HCT116 (cell line): ENCODE measurements around the gene BAIAP2. TPM values are rescaled to one million over a fixed set of nuclear protein-coding genes. Genes with fewer than 3 reads are reported as not detected.

Source experiments
- ATAC-seq: fragments of 200-7000 bp; cut with Tn5 transposase; 2 replicates; pipeline ENCODE4 v1.9.1; 2020; ENCODE audit warnings: mild to moderate bottlenecking, moderate library complexity
- BruUV-seq: library from RNA; stranded (reverse); fragments of 400-500 nt; replicated peaks from 2 replicates; lab custom pipeline; 2021; lab: Mats Ljungman, UMichigan
- CTCF ChIA-PET: fragments of 300-600 bp; sonication (Branson Sonifier 250); formaldehyde crosslinking; loops from one replicate; lab custom pipeline; 2021; ENCODE audit warnings: antibody characterized with exemption; lab: Charles Lee
- POLR2A ChIA-PET: fragments of 300-600, 350-600 bp; sonication (Branson Sonifier 250); formaldehyde crosslinking; loops from one replicate; lab custom pipeline; 2021; ENCODE audit warnings: antibody characterized with exemption; lab: Charles Lee
- RAD21 ChIA-PET, 2 experiments: fragments of 300-600 bp; sonication (Branson Sonifier 250); formaldehyde crosslinking; loops; one replicate each; lab custom pipeline; 2023; ENCODE audit warnings: low total read pairs in 2 of 2; ENCODE audit not compliant: uncharacterized antibody in 2 of 2, unreplicated experiment in 2 of 2, low non-redundant PET in 1 of 2; lab: Charles Lee
- DNase-seq: peaks from one replicate; pipeline ENCODE4 v3.0.0-alpha.2; 2010; ENCODE audit warnings: low read depth, low spot score
- H2AFZ ChIP-seq: fragments of 200-600 bp; shearing (Covaris generic), sonication (generic); 2 replicates; pipeline ENCODE4 v1.6.1; 2017; ENCODE audit warnings: low read depth, mixed run types, mixed read lengths, antibody characterized with exemption, low read length; ENCODE audit not compliant: poor library complexity, severe bottlenecking
- H3K27ac ChIP-seq: 2 replicates; pipeline ENCODE4 v1.5.1; 2012; ENCODE audit warnings: low read depth, low read length
- H3K27me3 ChIP-seq: fragments of 200-600 bp; sonication (generic); 2 replicates; pipeline ENCODE4 v1.6.1; 2016; ENCODE audit warnings: mixed run types, low read length, mixed read lengths; ENCODE audit not compliant: insufficient read depth
- H3K36me3 ChIP-seq, 2 experiments: fragments of 200-500 bp in 1 of 2; fragments of 200-600 bp in 1 of 2; sonication (Bioruptor generic) in 1 of 2; sonication (generic) in 1 of 2; 2 replicates each; pipeline versions ENCODE4 v1.5.1 to v1.6.1; 2014 to 2016; ENCODE audit warnings: low read length in 2 of 2, inconsistent platforms in 1 of 2, mixed read lengths in 1 of 2, mixed run types in 1 of 2; ENCODE audit not compliant: insufficient read depth in 2 of 2, control insufficient read depth in 1 of 2
- H3K4me1 ChIP-seq, 2 experiments: fragments of 200-600 bp in 1 of 2; sonication (generic) in 1 of 2; 2 replicates each; pipeline versions ENCODE4 v1.5.1 to v1.6.1; 2012 to 2017; ENCODE audit warnings: low read length in 2 of 2, inconsistent platforms in 1 of 2, mild to moderate bottlenecking in 1 of 2, mixed read lengths in 1 of 2, mixed run types in 1 of 2, moderate library complexity in 1 of 2; ENCODE audit not compliant: insufficient read depth in 2 of 2, control insufficient read depth in 1 of 2
- H3K4me2 ChIP-seq: fragments of 200-600 bp; sonication (generic); 2 replicates; pipeline ENCODE4 v1.6.1; 2017; ENCODE audit warnings: mixed run types, low read length, mixed read lengths
- H3K4me3 ChIP-seq, 2 experiments: fragments of 200-600 bp in 1 of 2; sonication (generic) in 1 of 2; replicated peaks in 1 of 2; 2 replicates each; pipeline ENCODE4 v1.5.1; 2011 to 2016; ENCODE audit warnings: low read length in 2 of 2, control low read depth in 1 of 2, low read depth in 1 of 2, mild to moderate bottlenecking in 1 of 2, mixed read lengths in 1 of 2, mixed run types in 1 of 2
- H3K79me2 ChIP-seq: fragments of 200-600 bp; sonication (generic); 2 replicates; pipeline ENCODE4 v1.6.1; 2017; ENCODE audit warnings: mild to moderate bottlenecking, mixed run types, low read length, moderate library complexity, mixed read lengths; ENCODE audit not compliant: insufficient read depth
- H3K9ac ChIP-seq: fragments of 200-600 bp; sonication (generic); 2 replicates; pipeline ENCODE4 v1.6.1; 2016; ENCODE audit warnings: low read length, mixed read lengths
- H3K9me2 ChIP-seq: fragments of 200-600 bp; sonication (generic), shearing (Covaris generic); 2 replicates; pipeline ENCODE4 v1.6.1; 2017; ENCODE audit warnings: mixed run types, mild to moderate bottlenecking, moderate library complexity; ENCODE audit not compliant: insufficient read depth
- H3K9me3 ChIP-seq, 2 experiments: fragments of 200-500 bp in 1 of 2; fragments of 200-600 bp in 1 of 2; sonication (Bioruptor generic) in 1 of 2; sonication (generic) in 1 of 2; 2 replicates each; pipeline ENCODE4 v1.6.1; 2014 to 2017; ENCODE audit warnings: low read length in 2 of 2, mixed read lengths in 2 of 2, inconsistent platforms in 1 of 2, low read depth in 1 of 2, mild to moderate bottlenecking in 1 of 2, mixed run types in 1 of 2, moderate library complexity in 1 of 2; ENCODE audit not compliant: control insufficient read depth in 1 of 2, insufficient read depth in 1 of 2
- H4K20me1 ChIP-seq: fragments of 200-600 bp; sonication (generic), shearing (Covaris generic); 2 replicates; pipeline ENCODE4 v1.6.1; 2017; ENCODE audit warnings: mixed run types, mild to moderate bottlenecking, moderate library complexity; ENCODE audit not compliant: insufficient read depth
- CBX3 ChIP-seq: IDR thresholded peaks from 2 replicates; pipeline ENCODE4 v1.6.1; 2012; ENCODE audit warnings: low read depth
- EGR1 ChIP-seq: IDR thresholded peaks from 2 replicates; pipeline ENCODE4 v1.6.1; 2012; ENCODE audit warnings: low read depth
- ELF1 ChIP-seq: IDR thresholded peaks from 2 replicates; pipeline ENCODE4 v1.6.1; 2012; ENCODE audit warnings: low read depth, borderline replicate concordance
- EZH2 ChIP-seq: fragments of 200-600 bp; sonication (generic); IDR thresholded peaks from 2 replicates; pipeline ENCODE4 v1.6.1; 2017; ENCODE audit warnings: antibody characterized with exemption, mixed run types
- EZH2phosphoT487 ChIP-seq: fragments of 200-600 bp; IDR thresholded peaks from 2 replicates; pipeline ENCODE4 v1.6.1; 2018; ENCODE audit warnings: antibody characterized with exemption, borderline replicate concordance
- FOSL1 ChIP-seq: IDR thresholded peaks from 2 replicates; pipeline ENCODE4 v1.6.1; 2012; ENCODE audit warnings: low read depth
- JUND ChIP-seq: IDR thresholded peaks from 2 replicates; pipeline ENCODE4 v1.6.1; 2012
- POLR2AphosphoS5 ChIP-seq: IDR thresholded peaks from 2 replicates; pipeline ENCODE4 v1.6.1; 2011; ENCODE audit warnings: mild to moderate bottlenecking, low read depth, low read length, moderate library complexity
- RAD21 ChIP-seq: IDR thresholded peaks from 2 replicates; pipeline ENCODE4 v1.6.1; 2012; ENCODE audit warnings: low read depth, mild to moderate bottlenecking
- SIN3A ChIP-seq: IDR thresholded peaks from 2 replicates; pipeline ENCODE4 v1.6.1; 2012; ENCODE audit warnings: low read depth
- SP1 ChIP-seq: IDR thresholded peaks from 2 replicates; pipeline ENCODE4 v1.6.1; 2012; ENCODE audit warnings: low read depth
- SRF ChIP-seq: IDR thresholded peaks from 2 replicates; pipeline ENCODE4 v1.6.1; 2012; ENCODE audit warnings: low read depth
- TCF7L2 ChIP-seq: IDR thresholded peaks from 2 replicates; pipeline ENCODE4 v1.7.0; 2011; ENCODE audit warnings: borderline replicate concordance, inconsistent platforms; ENCODE audit not compliant: insufficient read depth, insufficient read length; ENCODE audit errors: extremely low read depth
- ZFX ChIP-seq: fragments of 450-650 bp; IDR thresholded peaks from 2 replicates; pipeline ENCODE4 v1.6.1; 2017
- ZNF274 ChIP-seq: fragments of 200-500 bp; sonication (Bioruptor generic); IDR thresholded peaks from 2 replicates; pipeline ENCODE4 v1.6.1; 2014; ENCODE audit warnings: mild to moderate bottlenecking, low read depth, low read length, inconsistent platforms
- intact Hi-C: fragments of 100-400 bp; cut with micrococcal nuclease; formaldehyde crosslinking; loops from 2 replicates; pipeline ENCODE4 v1.10.0; 2022
- total RNA-seq: library from RNA; stranded (reverse); gene quantifications from one replicate; pipeline ENCODE4 v1.2.1, GENCODE V29; 2021; ENCODE audit not compliant: unreplicated experiment
- TF ChIP-seq, protein P1 (sequence below): IDR thresholded peaks from 2 replicates; pipeline ENCODE4 v1.6.1; 2012
- TF ChIP-seq, protein P2 (sequence below), 3 experiments: fragments of 200-600 bp in 1 of 3; sonication (generic) in 1 of 3; IDR thresholded peaks in 2 of 3; conservative IDR thresholded peaks in 1 of 3; 2 replicates each; pipeline ENCODE4 v1.5.1; 2012 to 2017; ENCODE audit warnings: low read depth in 2 of 3, low read length in 2 of 3, antibody characterized with exemption in 1 of 3, borderline replicate concordance in 1 of 3, control low read depth in 1 of 3, mild to moderate bottlenecking in 1 of 3, mixed read lengths in 1 of 3, mixed run types in 1 of 3, moderate library complexity in 1 of 3; ENCODE audit not compliant: insufficient read depth in 1 of 3

Gene BAIAP2
- total RNA-seq, 1 experiment from 2014 or later: 105 TPM

GRCh38 chr17:81152288-81152828 lies 117.4 kb downstream of the BAIAP2 start:
- intact Hi-C loops: no loop called here
- DNase-seq (no peak), ATAC-seq (no peak)
- no peak overlapping the region for H3K27ac ChIP-seq
- ChIA-PET POLR2A (no interaction called here), CTCF (interaction anchor here (1.3 kb wide), 1 partner anchor 10 kb away, joined by 4 read pairs; no protein-coding TSS in a partner anchor), RAD21 (no interaction called here)
- H2AFZ ChIP-seq: no peak overlapping the region
- H3K27me3 ChIP-seq: peaks cover 14% of the 10 kb centered on the region; the same call in 1 of the 2 replicates
- H3K4me1 ChIP-seq: peaks cover 0 to 5% of the 10 kb centered on the region in 2 experiments; a peak in 1 of 4 replicates
- no peaks in the 10 kb centered on the region for H3K9me3 ChIP-seq
- no peaks in the 10 kb centered on the region for H3K9me2 ChIP-seq
- no peaks in the 10 kb centered on the region for H3K36me3 ChIP-seq
- H3K4me3 ChIP-seq: no peak overlapping the region
- no peaks in the 10 kb centered on the region for H3K79me2 ChIP-seq
- TF ChIP-seq SRF: no peak
- TF ChIP-seq EGR1: no peak
- TF ChIP-seq EZH2phosphoT487: no peak
- TF ChIP-seq, protein P1, sequence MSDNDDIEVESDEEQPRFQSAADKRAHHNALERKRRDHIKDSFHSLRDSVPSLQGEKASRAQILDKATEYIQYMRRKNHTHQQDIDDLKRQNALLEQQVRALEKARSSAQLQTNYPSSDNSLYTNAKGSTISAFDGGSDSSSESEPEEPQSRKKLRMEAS: no peak
- no peak for TF ChIP-seq ZNF274
- no peak for TF ChIP-seq CBX3
- no peak for TF ChIP-seq ZFX
- TF ChIP-seq JUND: no peak
- TF ChIP-seq POLR2AphosphoS5: no peak
- no peak for TF ChIP-seq TCF7L2
- TF ChIP-seq SIN3A: no peak
- H3K4me2 ChIP-seq: no peak overlapping the region
- no TSS peak for BruUV-seq
- H3K9ac ChIP-seq: no peak overlapping the region
- no peaks in the 10 kb centered on the region for H4K20me1 ChIP-seq

DNA sequence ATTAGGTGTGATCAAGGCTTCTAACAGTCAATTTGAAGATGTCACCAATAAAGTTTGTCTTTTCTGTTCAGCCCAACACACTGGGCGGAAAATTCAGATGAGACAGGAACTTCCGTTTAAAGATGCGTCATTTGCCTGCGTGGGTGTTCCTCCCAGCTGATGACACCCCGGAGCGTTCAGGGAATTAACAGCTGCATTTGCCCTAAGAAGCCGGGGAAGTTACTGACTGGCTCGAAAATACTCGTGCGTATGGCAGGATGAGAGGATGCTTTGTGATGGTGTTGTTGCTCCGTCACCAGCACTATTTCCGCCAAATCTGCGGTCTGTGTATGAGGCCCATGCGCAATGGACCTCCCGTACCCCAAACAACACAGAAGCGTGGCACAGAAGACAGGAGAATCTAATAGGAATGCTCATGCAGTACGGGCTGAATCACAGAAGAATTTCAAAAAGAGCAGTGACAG lies 118.4 kb downstream of the BAIAP2 start:
- Histone ChIP-seq H3K79me2 (no peaks in the 10 kb centered on the region), H3K27ac (no peak overlapping the region), H4K20me1 (no peaks in the 10 kb centered on the region), H3K9me2 (no peaks in the 10 kb centered on the region), H2AFZ (no peak overlapping the region), H3K27me3 (peaks cover 14% of the 10 kb centered on the region; the same call in 1 of the 2 replicates), H3K4me3 (no peak overlapping the region), H3K9me3 (no peaks in the 10 kb centered on the region), H3K4me1 (peaks cover 0 to 5% of the 10 kb centered on the region in 2 experiments; a peak in 1 of 4 replicates), H3K36me3 (no peaks in the 10 kb centered on the region), H3K4me2 (no peak overlapping the region), H3K9ac (no peak overlapping the region)
- intact Hi-C loops: no loop called here
- no peak for ATAC-seq
- TF ChIP-seq CBX3 (no peak), ZFX (no peak), JUND (no peak), SP1 (no peak), ELF1 (no peak), EZH2 (no peak), SIN3A (no peak), RAD21 (no peak), FOSL1 (no peak)
- TF ChIP-seq, protein P2, sequence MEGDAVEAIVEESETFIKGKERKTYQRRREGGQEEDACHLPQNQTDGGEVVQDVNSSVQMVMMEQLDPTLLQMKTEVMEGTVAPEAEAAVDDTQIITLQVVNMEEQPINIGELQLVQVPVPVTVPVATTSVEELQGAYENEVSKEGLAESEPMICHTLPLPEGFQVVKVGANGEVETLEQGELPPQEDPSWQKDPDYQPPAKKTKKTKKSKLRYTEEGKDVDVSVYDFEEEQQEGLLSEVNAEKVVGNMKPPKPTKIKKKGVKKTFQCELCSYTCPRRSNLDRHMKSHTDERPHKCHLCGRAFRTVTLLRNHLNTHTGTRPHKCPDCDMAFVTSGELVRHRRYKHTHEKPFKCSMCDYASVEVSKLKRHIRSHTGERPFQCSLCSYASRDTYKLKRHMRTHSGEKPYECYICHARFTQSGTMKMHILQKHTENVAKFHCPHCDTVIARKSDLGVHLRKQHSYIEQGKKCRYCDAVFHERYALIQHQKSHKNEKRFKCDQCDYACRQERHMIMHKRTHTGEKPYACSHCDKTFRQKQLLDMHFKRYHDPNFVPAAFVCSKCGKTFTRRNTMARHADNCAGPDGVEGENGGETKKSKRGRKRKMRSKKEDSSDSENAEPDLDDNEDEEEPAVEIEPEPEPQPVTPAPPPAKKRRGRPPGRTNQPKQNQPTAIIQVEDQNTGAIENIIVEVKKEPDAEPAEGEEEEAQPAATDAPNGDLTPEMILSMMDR (IDR thresholded peaks at IDR 0.05 in 2 of 3, conservative IDR thresholded peaks at IDR 0.05 in 1 of 3; ENCODE audit: borderline replicate concordance in 1 of 3, insufficient read depth in 1 of 3, low read depth in 2 of 3, low read length in 2 of 3): no peak
- TF ChIP-seq, protein P1: no peak
- DNase-seq: no peak
- ChIA-PET CTCF (interaction anchor here (0.9 kb wide), 1 partner anchor 11 kb away, joined by 3 read pairs; no protein-coding TSS in a partner anchor), RAD21 (no interaction called here), POLR2A (no interaction called here)
- no TSS peak for BruUV-seq
